Measurements from ENCODE around the gene RPSA.

DNA sequence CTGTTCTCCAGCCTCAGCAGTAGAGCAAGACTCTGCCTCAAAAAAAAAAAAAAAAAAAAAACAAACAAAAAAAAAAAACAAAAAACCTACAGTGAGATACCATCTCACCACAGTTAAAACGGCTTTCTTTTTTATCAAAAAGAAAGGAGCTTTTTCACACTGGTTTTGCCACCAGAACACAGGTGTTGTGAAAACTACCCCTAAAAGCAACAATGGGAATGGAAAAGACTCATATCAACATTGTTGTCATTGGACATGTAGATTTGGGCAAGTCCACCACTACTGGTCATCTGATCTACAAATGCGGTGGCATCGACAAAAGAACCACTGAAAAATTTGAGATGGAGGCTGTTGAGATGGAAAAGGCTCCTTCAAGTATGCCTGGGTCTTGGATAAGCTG is 48.2 kb upstream of the RPSA start:
- TF ChIP-seq, protein P1, sequence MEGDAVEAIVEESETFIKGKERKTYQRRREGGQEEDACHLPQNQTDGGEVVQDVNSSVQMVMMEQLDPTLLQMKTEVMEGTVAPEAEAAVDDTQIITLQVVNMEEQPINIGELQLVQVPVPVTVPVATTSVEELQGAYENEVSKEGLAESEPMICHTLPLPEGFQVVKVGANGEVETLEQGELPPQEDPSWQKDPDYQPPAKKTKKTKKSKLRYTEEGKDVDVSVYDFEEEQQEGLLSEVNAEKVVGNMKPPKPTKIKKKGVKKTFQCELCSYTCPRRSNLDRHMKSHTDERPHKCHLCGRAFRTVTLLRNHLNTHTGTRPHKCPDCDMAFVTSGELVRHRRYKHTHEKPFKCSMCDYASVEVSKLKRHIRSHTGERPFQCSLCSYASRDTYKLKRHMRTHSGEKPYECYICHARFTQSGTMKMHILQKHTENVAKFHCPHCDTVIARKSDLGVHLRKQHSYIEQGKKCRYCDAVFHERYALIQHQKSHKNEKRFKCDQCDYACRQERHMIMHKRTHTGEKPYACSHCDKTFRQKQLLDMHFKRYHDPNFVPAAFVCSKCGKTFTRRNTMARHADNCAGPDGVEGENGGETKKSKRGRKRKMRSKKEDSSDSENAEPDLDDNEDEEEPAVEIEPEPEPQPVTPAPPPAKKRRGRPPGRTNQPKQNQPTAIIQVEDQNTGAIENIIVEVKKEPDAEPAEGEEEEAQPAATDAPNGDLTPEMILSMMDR (IDR thresholded peaks at IDR 0.05) = no peak
- no peak for TF ChIP-seq ZFX (IDR thresholded peaks at IDR 0.05; ENCODE audit: borderline replicate concordance)

Data from 22Rv1 (cell line).